HCT116 (cell line): ENCODE measurements around the gene KCTD19. TPM values are rescaled to one million over a fixed set of nuclear protein-coding genes. Genes with fewer than 3 reads are reported as not detected.

Experiments used
- ATAC-seq: fragments of 200-7000 bp; cut with Tn5 transposase; 2 replicates; pipeline ENCODE4 v1.9.1; 2020; ENCODE audit warnings: mild to moderate bottlenecking, moderate library complexity
- BruUV-seq: library from RNA; stranded (reverse); fragments of 400-500 nt; replicated peaks from 2 replicates; lab custom pipeline; 2021; lab: Mats Ljungman, UMichigan
- CTCF ChIA-PET: fragments of 300-600 bp; sonication (Branson Sonifier 250); formaldehyde crosslinking; loops from one replicate; lab custom pipeline; 2021; ENCODE audit warnings: antibody characterized with exemption; lab: Charles Lee
- POLR2A ChIA-PET: fragments of 300-600, 350-600 bp; sonication (Branson Sonifier 250); formaldehyde crosslinking; loops from one replicate; lab custom pipeline; 2021; ENCODE audit warnings: antibody characterized with exemption; lab: Charles Lee
- RAD21 ChIA-PET, 2 experiments: fragments of 300-600 bp; sonication (Branson Sonifier 250); formaldehyde crosslinking; loops; one replicate each; lab custom pipeline; 2023; ENCODE audit warnings: low total read pairs in 2 of 2; ENCODE audit not compliant: uncharacterized antibody in 2 of 2, unreplicated experiment in 2 of 2, low non-redundant PET in 1 of 2; lab: Charles Lee
- DNase-seq: peaks from one replicate; pipeline ENCODE4 v3.0.0-alpha.2; 2010; ENCODE audit warnings: low read depth, low spot score
- H2AFZ ChIP-seq: fragments of 200-600 bp; shearing (Covaris generic), sonication (generic); 2 replicates; pipeline ENCODE4 v1.6.1; 2017; ENCODE audit warnings: low read depth, mixed run types, mixed read lengths, antibody characterized with exemption, low read length; ENCODE audit not compliant: poor library complexity, severe bottlenecking
- H3K27ac ChIP-seq: 2 replicates; pipeline ENCODE4 v1.5.1; 2012; ENCODE audit warnings: low read depth, low read length
- H3K27me3 ChIP-seq: fragments of 200-600 bp; sonication (generic); 2 replicates; pipeline ENCODE4 v1.6.1; 2016; ENCODE audit warnings: mixed run types, low read length, mixed read lengths; ENCODE audit not compliant: insufficient read depth
- H3K36me3 ChIP-seq, 2 experiments: fragments of 200-500 bp in 1 of 2; fragments of 200-600 bp in 1 of 2; sonication (Bioruptor generic) in 1 of 2; sonication (generic) in 1 of 2; 2 replicates each; pipeline versions ENCODE4 v1.5.1 to v1.6.1; 2014 to 2016; ENCODE audit warnings: low read length in 2 of 2, inconsistent platforms in 1 of 2, mixed read lengths in 1 of 2, mixed run types in 1 of 2; ENCODE audit not compliant: insufficient read depth in 2 of 2, control insufficient read depth in 1 of 2
- H3K4me1 ChIP-seq, 2 experiments: fragments of 200-600 bp in 1 of 2; sonication (generic) in 1 of 2; 2 replicates each; pipeline versions ENCODE4 v1.5.1 to v1.6.1; 2012 to 2017; ENCODE audit warnings: low read length in 2 of 2, inconsistent platforms in 1 of 2, mild to moderate bottlenecking in 1 of 2, mixed read lengths in 1 of 2, mixed run types in 1 of 2, moderate library complexity in 1 of 2; ENCODE audit not compliant: insufficient read depth in 2 of 2, control insufficient read depth in 1 of 2
- H3K4me2 ChIP-seq: fragments of 200-600 bp; sonication (generic); 2 replicates; pipeline ENCODE4 v1.6.1; 2017; ENCODE audit warnings: mixed run types, low read length, mixed read lengths
- H3K4me3 ChIP-seq, 2 experiments: fragments of 200-600 bp in 1 of 2; sonication (generic) in 1 of 2; replicated peaks in 1 of 2; 2 replicates each; pipeline ENCODE4 v1.5.1; 2011 to 2016; ENCODE audit warnings: low read length in 2 of 2, control low read depth in 1 of 2, low read depth in 1 of 2, mild to moderate bottlenecking in 1 of 2, mixed read lengths in 1 of 2, mixed run types in 1 of 2
- H3K79me2 ChIP-seq: fragments of 200-600 bp; sonication (generic); 2 replicates; pipeline ENCODE4 v1.6.1; 2017; ENCODE audit warnings: mild to moderate bottlenecking, mixed run types, low read length, moderate library complexity, mixed read lengths; ENCODE audit not compliant: insufficient read depth
- H3K9ac ChIP-seq: fragments of 200-600 bp; sonication (generic); 2 replicates; pipeline ENCODE4 v1.6.1; 2016; ENCODE audit warnings: low read length, mixed read lengths
- H3K9me2 ChIP-seq: fragments of 200-600 bp; sonication (generic), shearing (Covaris generic); 2 replicates; pipeline ENCODE4 v1.6.1; 2017; ENCODE audit warnings: mixed run types, mild to moderate bottlenecking, moderate library complexity; ENCODE audit not compliant: insufficient read depth
- H3K9me3 ChIP-seq, 2 experiments: fragments of 200-500 bp in 1 of 2; fragments of 200-600 bp in 1 of 2; sonication (Bioruptor generic) in 1 of 2; sonication (generic) in 1 of 2; 2 replicates each; pipeline ENCODE4 v1.6.1; 2014 to 2017; ENCODE audit warnings: low read length in 2 of 2, mixed read lengths in 2 of 2, inconsistent platforms in 1 of 2, low read depth in 1 of 2, mild to moderate bottlenecking in 1 of 2, mixed run types in 1 of 2, moderate library complexity in 1 of 2; ENCODE audit not compliant: control insufficient read depth in 1 of 2, insufficient read depth in 1 of 2
- H4K20me1 ChIP-seq: fragments of 200-600 bp; sonication (generic), shearing (Covaris generic); 2 replicates; pipeline ENCODE4 v1.6.1; 2017; ENCODE audit warnings: mixed run types, mild to moderate bottlenecking, moderate library complexity; ENCODE audit not compliant: insufficient read depth
- CEBPB ChIP-seq: IDR thresholded peaks from 2 replicates; pipeline ENCODE4 v1.6.1; 2012; ENCODE audit warnings: low read depth
- EZH2 ChIP-seq: fragments of 200-600 bp; sonication (generic); IDR thresholded peaks from 2 replicates; pipeline ENCODE4 v1.6.1; 2017; ENCODE audit warnings: antibody characterized with exemption, mixed run types
- EZH2phosphoT487 ChIP-seq: fragments of 200-600 bp; IDR thresholded peaks from 2 replicates; pipeline ENCODE4 v1.6.1; 2018; ENCODE audit warnings: antibody characterized with exemption, borderline replicate concordance
- FOSL1 ChIP-seq: IDR thresholded peaks from 2 replicates; pipeline ENCODE4 v1.6.1; 2012; ENCODE audit warnings: low read depth
- POLR2A ChIP-seq: IDR thresholded peaks from 2 replicates; pipeline ENCODE4 v1.7.0; 2011; ENCODE audit warnings: borderline replicate concordance; ENCODE audit not compliant: insufficient read depth, insufficient read length; ENCODE audit errors: extremely low read depth
- POLR2AphosphoS5 ChIP-seq: IDR thresholded peaks from 2 replicates; pipeline ENCODE4 v1.6.1; 2011; ENCODE audit warnings: mild to moderate bottlenecking, low read depth, low read length, moderate library complexity
- SRF ChIP-seq: IDR thresholded peaks from 2 replicates; pipeline ENCODE4 v1.6.1; 2012; ENCODE audit warnings: low read depth
- TCF7L2 ChIP-seq: IDR thresholded peaks from 2 replicates; pipeline ENCODE4 v1.7.0; 2011; ENCODE audit warnings: borderline replicate concordance, inconsistent platforms; ENCODE audit not compliant: insufficient read depth, insufficient read length; ENCODE audit errors: extremely low read depth
- ZFX ChIP-seq: fragments of 450-650 bp; IDR thresholded peaks from 2 replicates; pipeline ENCODE4 v1.6.1; 2017
- intact Hi-C: fragments of 100-400 bp; cut with micrococcal nuclease; formaldehyde crosslinking; loops from 2 replicates; pipeline ENCODE4 v1.10.0; 2022
- total RNA-seq: library from RNA; stranded (reverse); gene quantifications from one replicate; pipeline ENCODE4 v1.2.1, GENCODE V29; 2021; ENCODE audit not compliant: unreplicated experiment
- TF ChIP-seq, protein P1 (sequence below): IDR thresholded peaks from 2 replicates; pipeline ENCODE4 v1.6.1; 2011; ENCODE audit warnings: mild to moderate bottlenecking, low read length, moderate library complexity; ENCODE audit not compliant: insufficient replicate concordance; ENCODE audit errors: extremely low read depth
- TF ChIP-seq, protein P2 (sequence below): IDR thresholded peaks from 2 replicates; pipeline ENCODE4 v1.6.1; 2012

The KCTD19 gene
- total RNA-seq, 1 experiment from 2014 or later = not detected

GRCh38 chr16:67317853-67318252 lies 8.7 kb downstream of the KCTD19 start:
- TF ChIP-seq TCF7L2 = no peak
- TF ChIP-seq ZFX = no peak
- no peak for TF ChIP-seq FOSL1
- TF ChIP-seq EZH2 = no peak
- no peak for TF ChIP-seq EZH2phosphoT487
- no peak for TF ChIP-seq CEBPB
- TF ChIP-seq, protein P1, sequence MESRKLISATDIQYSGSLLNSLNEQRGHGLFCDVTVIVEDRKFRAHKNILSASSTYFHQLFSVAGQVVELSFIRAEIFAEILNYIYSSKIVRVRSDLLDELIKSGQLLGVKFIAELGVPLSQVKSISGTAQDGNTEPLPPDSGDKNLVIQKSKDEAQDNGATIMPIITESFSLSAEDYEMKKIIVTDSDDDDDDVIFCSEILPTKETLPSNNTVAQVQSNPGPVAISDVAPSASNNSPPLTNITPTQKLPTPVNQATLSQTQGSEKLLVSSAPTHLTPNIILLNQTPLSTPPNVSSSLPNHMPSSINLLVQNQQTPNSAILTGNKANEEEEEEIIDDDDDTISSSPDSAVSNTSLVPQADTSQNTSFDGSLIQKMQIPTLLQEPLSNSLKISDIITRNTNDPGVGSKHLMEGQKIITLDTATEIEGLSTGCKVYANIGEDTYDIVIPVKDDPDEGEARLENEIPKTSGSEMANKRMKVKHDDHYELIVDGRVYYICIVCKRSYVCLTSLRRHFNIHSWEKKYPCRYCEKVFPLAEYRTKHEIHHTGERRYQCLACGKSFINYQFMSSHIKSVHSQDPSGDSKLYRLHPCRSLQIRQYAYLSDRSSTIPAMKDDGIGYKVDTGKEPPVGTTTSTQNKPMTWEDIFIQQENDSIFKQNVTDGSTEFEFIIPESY = no peak
- no peak for TF ChIP-seq SRF
- TF ChIP-seq POLR2A = no peak
- TF ChIP-seq POLR2AphosphoS5 = no peak
- TF ChIP-seq, protein P2, sequence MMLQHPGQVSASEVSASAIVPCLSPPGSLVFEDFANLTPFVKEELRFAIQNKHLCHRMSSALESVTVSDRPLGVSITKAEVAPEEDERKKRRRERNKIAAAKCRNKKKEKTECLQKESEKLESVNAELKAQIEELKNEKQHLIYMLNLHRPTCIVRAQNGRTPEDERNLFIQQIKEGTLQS = no peak
- ChIA-PET RAD21 (no interaction called here), POLR2A (no interaction called here), CTCF (no interaction called here)
- Histone ChIP-seq H3K79me2 (no peaks in the 10 kb centered on the region), H3K27me3 (peaks cover 8% of the 10 kb centered on the region; the same call in 1 of the 2 replicates), H3K36me3 (no peaks in the 10 kb centered on the region), H3K4me3 (no peak overlapping the region), H3K9ac (no peak overlapping the region), H3K9me2 (no peaks in the 10 kb centered on the region), H3K4me1 (no peaks in the 10 kb centered on the region), H2AFZ (no peak overlapping the region), H3K9me3 (no peaks in the 10 kb centered on the region), H3K27ac (no peak overlapping the region), H4K20me1 (no peaks in the 10 kb centered on the region), H3K4me2 (no peak overlapping the region)
- no TSS peak for BruUV-seq
- no peak for ATAC-seq
- DNase-seq = no peak
- intact Hi-C loops = no loop called here
